EH (cell line): Measurements from ENCODE around the gene PLCG2.

ENCODE experiments used
- DNase-seq: peaks from one replicate; pipeline ENCODE4 v3.0.0-alpha.2; 2015; ENCODE audit warnings: low read depth

PLCG2 gene

DNA sequence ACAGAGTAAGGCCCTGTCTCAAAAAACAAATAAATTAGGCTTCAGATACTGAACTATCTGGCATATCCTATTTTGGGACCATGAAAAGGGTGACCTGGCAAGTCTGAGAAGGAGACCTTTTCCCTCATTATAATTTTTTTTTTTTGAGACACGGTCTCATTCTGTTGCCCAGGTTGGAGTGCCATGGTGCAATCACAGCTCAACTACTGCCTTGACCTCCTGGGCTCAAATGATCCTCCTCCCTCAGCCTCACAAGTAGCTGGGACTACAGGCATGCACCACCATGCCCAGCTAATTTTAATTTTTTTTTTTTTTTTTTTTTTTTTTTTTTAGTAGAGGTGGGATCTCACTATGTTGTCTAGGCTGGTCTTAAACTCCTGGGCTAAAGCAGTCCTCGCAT is 37.3 kb downstream of the PLCG2 start:
- no peak for DNase-seq

DNA sequence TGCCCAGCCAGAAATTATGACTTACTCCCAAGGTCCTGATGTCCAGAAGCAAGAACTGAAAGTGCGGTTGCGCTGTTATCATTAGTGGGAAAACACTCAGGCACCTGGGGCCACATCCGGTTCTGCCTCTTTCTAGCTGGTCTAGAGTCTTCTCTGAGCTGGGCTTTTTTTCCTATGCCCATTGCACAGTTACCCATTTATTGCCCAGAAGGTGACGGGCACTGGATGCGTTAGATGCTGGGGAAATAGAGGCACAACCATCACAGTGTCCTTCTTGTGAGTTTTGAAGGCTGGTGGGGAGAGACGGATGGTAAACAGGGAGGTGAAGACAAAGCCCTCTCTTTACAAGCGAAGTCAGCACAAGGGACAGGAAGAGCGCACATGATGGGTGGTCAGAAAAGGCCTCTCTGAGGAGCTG is 37.7 kb downstream of the PLCG2 start:
- no peak for DNase-seq

DNA sequence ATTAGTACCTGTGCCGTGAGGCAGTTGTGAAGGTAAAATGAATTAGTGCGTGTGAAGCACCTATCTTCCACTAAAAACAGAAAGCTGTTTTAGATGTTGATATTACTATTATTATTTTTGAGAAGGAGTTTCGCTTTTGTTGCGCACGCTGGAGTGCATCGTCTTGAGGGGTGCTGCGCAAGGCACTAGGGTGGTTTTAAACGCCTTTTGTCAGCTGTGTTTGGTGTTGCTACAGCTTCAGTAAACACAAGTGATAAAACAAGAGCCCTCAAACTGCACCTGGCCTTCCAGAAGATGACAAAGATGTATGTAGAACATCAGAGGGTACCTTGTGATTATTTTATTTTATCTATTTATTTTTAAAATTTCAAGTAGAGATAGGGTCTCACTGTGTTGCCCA is 38.2 kb downstream of the PLCG2 start:
- DNase-seq, result no peak

DNA sequence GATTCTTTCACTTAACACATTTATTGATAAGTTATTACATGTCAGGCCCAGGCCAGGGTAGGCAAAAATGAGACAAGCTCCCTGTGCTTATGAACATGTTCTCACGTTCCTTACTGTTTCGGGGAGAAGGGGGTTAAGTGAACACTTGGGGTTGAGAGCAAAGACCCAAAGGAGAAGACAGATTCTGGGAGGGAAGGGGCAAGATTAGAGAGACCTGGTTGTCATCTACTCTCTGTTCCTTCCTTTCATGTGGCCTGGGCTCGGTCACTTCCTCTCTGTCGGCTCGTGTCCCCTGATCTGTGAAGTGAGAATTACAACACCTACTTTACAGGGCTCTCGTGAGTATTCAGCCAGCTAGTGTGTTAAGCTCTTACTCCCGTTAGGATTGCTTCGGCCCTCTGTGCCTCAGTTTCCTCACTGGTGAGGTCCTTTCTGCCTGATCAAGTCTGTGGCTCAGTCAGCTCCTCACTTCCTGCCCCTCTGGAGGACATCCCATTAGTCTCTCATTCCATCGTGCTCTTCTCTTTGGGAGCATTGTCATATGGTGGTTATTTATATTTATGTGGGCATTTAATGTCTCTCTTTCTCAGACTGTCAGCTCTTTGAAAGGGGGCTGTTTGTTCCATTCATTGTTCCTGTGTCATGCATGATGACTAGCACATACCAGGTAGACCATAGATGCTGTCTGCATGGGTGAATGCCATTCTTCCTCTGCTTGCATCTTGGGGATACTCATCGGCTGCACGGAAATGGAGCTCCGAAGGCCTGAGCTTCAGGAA is 38.9 kb downstream of the PLCG2 start:
- no peak for DNase-seq

DNA sequence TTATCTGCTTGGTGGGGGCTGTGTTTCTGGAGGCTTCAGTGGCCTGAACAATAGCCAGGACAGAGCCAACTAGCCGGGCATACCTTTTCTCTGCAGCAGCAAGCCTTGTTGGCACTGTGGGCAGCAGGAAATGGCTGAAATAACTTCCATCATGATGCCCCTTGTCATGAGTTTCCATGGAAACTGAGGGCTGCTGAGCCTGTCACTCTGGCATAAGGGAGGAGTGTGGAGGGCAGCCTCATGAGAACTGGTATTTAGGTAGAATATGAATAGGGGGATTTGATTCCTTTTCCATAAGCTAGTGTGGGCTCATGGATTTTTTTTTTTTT is 39.4 kb downstream of the PLCG2 start:
- DNase-seq, result no peak

DNA sequence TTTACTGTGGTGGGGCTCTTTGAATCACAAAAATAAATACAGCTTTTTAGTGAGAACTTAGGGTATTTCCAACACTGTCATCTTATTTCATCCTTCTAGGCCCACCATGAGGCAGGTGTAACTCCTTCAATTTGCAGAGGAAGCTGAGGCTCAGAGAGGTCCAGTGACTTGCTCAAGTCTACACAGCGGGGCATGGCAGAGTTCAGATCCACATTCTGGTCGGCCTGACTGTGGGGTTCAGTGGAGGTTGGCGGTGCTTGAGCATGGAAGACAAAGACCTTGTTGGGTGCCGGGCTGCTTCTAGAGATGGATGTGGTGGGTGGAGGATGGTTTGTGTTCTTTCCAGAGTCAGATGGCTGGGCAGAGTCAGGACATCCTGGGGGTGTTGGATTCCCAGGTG is 39.8 kb downstream of the PLCG2 start:
- DNase-seq, result no peak

DNA sequence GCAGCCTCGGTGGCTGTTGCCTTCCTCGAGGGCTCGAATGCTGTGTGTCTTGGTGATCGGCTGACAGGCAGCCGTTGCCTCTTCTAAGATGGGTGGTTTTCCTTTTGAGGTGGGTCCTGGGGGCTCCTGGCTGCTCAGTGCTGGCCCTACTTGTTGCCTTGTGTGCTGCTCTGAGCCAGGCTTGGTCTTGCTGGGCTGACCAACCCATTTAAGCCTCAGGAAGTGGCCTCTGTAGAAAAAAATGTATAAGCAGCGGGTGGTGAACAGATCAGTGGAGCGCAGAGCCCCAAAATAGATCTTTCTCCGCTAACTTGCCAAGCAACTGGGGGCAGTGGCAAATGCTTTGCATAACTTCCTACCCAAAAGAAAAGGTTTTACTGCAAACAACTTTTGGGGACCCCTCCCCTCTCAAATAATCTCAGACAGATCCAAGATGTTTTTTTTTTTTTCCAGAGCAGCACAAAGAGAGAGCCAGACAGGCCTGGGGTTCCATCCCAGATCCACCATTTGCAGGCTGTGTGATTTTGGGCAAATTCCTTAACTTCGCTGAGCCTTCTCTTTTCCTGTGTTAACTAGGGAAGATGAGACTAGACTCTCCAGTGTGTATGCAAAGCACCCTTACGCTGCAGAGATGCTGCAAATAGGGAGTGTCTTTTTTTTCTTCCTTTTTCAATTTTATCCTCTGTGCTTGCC is 42.5 kb downstream of the PLCG2 start:
- no peak for DNase-seq

DNA sequence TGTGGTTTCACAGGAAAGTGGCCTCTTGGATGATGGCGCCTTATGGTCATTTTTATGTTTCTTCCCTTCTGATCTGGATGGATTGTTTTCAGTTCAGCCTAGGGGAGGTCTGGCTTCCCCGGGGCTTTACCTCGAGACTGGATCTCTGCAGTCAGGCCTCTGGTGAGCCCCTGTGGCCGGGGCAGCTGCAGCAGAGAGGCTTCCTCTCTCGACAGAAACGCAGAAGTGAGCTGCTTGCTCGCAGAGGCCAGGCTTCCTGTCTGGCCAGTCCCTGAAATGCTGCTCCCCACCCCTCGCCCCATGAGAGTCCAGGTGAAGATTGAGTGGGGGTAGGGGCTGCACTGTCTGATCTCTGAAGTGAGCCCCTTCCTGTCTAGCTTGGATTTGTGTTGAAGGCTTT is 44.0 kb downstream of the PLCG2 start:
- DNase-seq, result no peak

DNA sequence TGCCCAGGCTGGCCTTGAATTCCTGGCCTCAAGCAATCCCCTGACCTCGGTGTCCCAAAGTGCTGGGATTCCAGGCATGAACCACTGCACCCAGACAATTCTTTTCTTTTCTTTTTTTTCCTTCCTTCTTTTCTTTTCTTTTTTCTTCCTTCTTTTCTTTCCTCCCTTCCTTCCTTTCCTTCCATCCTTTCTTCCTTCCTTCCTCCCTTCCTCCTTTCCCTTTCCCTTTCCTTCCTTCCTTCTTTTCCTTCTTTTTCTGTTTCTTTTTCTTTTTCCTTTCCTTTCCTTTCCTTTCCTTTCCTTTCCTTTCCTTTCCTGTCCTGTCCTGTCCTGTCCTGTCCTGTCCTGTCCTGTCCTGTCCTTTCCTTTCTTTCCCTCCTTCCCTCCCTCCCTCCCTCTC is 44.6 kb downstream of the PLCG2 start:
- DNase-seq, result no peak

DNA sequence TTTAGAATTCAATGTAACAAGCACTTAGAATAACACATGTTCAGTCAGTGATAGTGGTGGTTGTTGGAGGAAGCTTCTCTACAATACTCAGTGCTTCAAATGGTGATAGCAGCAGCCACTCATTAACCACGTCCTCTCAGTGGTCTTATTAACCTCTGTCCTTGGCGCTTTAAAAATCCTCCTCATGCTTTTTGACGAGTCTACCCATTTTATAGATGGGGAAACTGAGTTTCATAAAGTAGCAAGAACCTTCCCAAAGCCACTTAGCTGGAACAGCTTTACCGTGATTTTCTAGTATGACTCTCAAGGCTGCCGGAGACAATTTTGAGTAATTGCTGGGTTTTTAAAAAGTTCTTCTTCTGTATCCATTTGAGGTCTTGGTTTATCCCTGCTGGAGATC is 47.4 kb downstream of the PLCG2 start:
- no peak for DNase-seq

DNA sequence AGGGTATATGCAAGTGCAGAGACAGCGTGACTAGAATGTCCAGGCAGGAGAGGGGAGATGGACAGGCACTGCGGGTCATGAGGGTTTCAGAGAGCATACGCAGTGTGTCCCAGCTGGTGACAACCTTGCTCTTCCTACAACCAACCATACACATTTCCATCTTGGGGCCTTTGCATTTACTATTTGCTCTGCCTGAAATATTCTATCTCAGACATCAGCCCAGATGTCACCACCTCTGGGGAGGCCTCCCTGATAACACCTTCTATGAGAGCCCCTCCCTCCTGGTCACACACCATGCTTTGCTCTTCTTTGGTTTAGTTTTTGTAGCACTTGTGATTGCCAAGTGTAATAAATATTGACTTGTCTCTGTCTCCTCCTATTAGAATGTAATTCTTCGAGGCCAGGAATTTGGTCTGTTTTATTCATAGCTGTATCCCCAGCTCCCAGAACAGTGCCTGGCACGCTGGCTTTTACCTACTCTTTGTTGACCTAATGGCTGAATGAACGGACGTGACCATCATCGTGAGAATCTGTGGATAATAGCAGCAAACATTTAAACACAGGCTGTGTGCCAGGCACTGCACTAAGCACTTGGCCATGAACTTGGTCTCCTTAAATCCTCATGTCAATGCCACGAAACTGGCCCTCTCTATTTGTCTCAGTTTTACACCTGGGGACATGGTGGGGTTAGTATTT is 51.9 kb downstream of the PLCG2 start:
- no peak for DNase-seq

DNA sequence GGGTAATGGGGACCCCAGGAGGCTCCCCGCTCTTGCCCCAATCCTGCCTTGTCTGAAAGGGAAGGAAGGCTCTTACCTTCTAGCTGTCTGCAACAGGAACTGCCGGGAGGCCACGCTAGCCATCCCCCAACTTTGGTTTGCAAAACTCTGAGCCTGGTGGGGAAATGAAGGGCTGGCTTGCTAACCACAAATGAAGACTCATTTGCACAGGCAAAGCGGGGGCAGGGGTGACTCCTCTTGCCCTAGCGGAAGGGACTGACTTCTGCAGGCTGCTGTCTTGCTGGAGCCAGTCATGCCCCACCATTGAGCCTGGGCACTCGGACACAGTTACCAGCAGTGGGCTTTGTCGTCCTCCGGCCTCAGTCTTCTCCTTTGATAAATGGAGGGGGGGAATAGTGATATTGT is 52.6 kb downstream of the PLCG2 start:
- DNase-seq, result peak; percentile 4

DNA sequence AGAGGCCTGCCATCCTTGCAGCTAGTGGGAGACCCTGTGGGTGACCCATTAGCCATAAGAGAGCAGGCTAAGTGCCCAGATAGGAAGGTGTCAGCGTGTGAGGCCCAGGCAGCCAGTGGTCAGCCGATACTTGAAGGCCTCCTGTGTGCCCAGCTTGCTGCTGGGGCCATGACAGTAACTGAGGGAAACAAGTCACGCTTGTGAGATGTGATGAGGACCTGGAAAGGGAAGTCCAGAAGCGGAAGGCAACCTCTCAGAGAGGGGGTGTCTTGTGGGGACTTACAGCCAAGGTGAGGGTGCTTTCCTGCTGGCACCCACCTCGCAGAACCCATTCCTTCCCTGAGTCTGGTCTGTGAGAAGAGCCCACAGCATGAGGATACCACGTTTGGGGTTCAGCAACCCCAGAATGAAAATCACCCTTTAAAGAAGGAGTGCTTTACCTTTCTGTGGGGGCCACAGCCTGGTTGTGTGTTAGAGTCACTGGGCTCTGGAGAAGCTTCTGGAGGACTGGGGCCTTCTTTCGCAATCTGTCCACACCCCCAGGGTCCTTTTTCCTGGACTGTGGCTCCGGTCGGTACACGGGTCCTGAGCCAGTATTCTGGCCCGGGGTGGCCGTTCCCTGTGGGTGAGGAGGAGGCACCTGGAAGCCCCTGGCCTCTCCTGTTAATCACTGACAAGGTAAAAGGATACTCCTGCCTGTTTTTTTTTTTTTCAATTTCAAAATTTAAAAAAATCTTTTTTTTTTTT is 53.9 kb downstream of the PLCG2 start:
- DNase-seq, result no peak

DNA sequence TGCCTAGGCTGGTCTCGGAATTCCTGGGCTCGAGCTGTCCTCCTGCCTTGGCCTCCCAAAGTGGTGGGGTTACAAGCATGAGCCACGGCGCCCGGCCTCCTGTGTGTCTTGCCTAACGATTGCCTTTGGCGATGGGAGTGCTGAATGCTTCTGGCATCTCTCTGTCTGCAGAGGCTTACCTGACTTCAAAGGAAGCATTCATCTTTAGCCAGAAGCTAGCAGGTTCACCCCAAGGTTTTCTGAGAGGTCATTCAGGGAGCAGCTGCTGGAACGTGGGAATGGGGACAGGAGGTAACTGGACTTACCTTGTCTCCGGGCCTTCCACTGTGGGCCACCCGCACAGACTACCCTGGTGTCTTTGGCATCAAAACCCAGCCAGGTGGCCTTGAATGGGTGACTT is 54.7 kb downstream of the PLCG2 start:
- no peak for DNase-seq

DNA sequence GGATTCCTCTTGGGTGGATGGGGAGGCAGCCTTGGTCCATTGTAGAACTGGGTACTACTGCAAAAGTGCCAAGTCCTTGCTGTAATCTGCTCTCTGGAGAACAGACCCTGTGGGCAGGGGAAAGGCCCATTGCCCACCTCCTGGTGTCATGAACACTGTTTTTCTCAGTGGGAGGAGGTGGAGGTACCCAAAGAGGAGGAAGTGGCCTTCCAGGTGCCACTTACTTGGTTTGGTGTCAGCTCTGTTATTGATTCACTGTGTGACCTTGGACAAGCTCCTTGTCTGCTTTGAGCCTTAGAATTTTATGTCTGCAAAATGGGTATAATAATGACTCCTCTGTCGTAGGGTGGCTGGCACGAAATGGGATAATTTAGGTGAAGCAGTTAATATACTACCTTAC is 55.8 kb downstream of the PLCG2 start:
- no peak for DNase-seq

DNA sequence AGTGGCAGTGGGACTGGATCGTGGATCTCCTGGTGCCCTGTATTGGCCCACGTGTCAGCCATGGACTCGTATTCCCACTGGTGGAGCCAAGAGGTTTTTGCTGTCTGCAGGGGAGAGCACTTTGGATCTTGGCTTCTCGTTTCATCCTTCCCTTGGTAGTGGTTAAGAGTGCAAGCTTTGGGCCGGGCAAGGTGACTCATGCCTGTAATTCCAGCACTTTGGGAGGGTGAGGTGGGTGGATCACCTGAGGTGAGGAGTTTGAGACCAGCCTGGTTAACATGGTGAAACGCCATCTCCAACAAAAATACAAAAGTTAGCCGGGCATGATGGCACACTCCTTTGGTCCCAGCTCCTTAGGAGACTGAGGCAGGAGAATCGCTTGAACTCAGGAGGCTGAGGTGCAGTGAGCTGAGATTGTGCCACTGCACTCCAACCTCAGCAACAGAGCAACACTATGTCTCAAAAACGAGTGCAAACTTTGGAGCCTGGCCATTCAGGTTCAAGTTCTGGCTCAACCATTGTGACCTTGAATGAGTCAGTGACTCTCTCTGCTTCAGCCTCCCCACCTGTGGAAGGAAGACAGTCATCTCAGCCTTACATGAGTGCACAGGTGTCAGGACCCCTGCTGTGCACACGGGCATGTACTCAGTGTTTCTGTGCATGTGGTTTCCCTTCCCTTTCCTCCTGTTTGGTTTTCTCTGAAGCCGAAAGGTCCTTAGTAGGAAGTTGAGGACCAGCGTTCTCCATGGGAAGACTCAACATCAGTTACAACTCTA is 57.4 kb downstream of the PLCG2 start:
- no peak for DNase-seq

DNA sequence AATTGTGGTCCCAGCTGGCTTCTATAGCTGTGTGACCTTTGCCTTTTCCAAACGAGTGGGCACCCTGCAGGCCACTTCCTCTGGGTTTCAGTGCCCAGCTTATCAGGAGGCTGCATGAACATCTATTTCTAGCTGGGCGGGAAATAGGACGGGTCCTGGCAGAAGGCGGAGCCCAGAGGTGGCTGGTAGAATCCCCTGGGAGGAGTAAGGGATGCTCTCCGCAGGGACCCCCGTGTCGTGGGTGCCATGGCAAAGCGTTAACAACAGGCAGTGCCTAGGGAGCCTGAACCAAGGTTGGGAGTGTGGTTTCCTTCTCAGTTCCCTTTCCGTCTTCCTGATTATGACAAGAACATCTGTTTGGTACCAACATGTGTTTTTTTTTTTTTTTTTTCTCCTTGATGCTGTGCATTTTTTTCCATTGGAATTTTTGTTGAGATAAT is 58.2 kb downstream of the PLCG2 start:
- no peak for DNase-seq

DNA sequence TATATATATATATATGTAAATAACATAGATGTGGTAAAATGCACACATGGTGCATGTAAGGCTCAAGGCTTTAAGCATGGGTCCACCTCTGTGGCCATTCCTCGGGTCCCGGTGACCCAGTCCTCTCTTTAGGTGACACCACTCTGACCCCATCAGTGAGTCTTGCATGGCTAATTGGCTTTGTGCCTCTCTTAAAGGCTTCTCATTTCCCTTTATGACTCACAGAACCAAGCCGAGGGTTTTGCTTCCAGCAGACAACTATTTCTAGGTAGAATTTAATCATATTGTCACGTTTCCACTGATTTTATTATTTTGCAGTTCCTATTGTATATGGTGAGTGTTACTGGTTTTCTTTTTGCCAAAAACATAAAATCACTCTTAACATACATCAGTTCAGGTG is 59.7 kb downstream of the PLCG2 start:
- peak; percentile 9 for DNase-seq

DNA sequence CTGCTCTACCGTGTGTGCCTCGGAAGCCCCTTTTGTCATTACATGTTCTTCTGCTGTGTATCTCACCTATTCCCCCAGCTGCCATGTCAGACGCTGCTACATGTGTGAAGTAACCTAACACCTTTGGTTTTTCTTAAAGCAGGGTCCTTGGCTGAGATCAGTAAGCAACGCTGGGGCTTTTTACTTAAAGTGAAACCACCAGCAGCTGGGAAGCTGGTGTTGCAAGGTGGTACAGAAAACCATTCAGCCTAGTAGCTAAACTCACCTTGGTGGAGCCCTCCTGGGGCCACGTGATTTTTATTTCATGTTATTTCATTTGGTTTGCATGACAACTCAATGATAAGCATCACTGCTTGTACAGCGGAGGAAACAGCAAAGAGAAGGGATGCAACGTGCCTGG is 62.6 kb downstream of the PLCG2 start:
- no peak for DNase-seq

DNA sequence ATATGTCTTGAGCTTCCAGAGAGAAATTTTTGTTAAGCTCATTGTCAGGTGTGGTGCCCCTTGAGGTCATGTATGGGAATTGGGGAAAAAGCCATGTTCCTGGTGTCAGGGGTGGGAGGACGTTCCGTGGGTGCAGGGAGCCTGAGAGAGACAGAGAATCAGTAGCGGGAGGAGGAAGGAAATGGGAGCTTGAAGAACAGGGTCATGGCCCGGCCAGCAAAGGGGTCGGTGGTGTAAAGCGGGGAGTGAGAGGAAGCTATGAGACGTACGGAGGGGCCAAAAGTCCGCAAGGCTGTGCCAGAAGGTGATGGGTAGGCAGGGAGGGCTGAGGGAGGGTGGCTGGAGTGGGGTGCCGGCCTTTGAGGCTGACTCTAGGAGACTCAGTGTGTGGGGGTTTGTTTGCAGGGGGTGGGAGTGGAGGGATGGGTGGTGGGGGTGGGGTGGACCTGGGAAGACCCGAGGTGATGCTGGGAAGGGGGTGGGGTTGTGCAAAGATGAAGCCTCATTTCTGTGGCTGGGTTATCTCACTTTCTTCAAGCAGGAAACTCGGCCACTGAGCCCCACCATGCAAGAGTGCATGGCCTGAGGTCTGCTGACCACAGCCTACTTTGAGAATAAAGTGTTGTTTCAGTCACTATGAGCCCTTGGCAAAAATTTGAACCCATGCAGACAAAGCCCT is 63.6 kb downstream of the PLCG2 start:
- no peak for DNase-seq

DNA sequence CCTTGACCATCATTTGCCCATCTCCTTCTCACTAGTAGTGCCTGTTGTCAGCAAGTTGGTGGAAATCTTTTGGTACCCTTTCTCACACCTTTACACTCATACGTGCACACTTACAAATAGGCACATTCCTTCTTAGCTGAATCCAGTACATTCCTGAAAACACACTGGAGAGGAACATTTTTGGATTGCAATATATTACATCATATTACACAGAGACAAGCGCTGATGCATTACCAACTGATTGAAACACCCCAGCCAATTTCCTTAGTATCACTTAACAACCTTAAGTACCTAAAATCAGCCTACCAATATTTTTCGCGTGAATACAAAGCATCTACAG is 64.1 kb downstream of the PLCG2 start:
- DNase-seq, result no peak
